NCI-H82 treated with DMSO at 0.1 percent for 48 hours (cell line): ENCODE measurements around the gene VPS13C.
A peak's percentile ranks its signal among the peaks of the same experiment; 100 is the strongest.
"Not testable (repeated sequence)": the region's sequence is repeated elsewhere in the genome, so short reads cannot be mapped to it uniquely, and the experiment has no call there.

Experiments
- DNase-seq: peaks from one replicate; lab custom pipeline; 2025; ENCODE audit not compliant: unreplicated experiment; lab: John Stamatoyannopoulos, UW

VPS13C gene

GRCh38 chr15:62046078-62046743 is 14.0 kb downstream of the VPS13C start:
- no peak for DNase-seq

GRCh38 chr15:62035256-62035924 is 24.9 kb downstream of the VPS13C start:
- DNase-seq = no peak

- no peak for DNase-seq
Observed at GRCh38 chr15:62027916-62028315, 32.3 kb downstream of the VPS13C start.

- DNase-seq = no peak
Observed at GRCh38 chr15:62027263-62027565, 33.0 kb downstream of the VPS13C start.

- DNase-seq = no peak
Observed at GRCh38 chr15:62026487-62027262, 33.6 kb downstream of the VPS13C start.

GRCh38 chr15:62021991-62022600 is 38.2 kb downstream of the VPS13C start:
- no peak for DNase-seq

GRCh38 chr15:62020576-62021160 is 39.6 kb downstream of the VPS13C start:
- DNase-seq = no peak

GRCh38 chr15:62005354-62005753 is 54.9 kb downstream of the VPS13C start:
- not testable (repeated sequence) for DNase-seq

GRCh38 chr15:61997786-61998185 is 62.5 kb downstream of the VPS13C start:
- no peak for DNase-seq

- no peak for DNase-seq
Observed at GRCh38 chr15:61996056-61996635, 64.1 kb downstream of the VPS13C start.

- no peak for DNase-seq
Observed at GRCh38 chr15:61994216-61994615, 66.0 kb downstream of the VPS13C start.

GRCh38 chr15:61992518-61992917 is 67.7 kb downstream of the VPS13C start:
- no peak for DNase-seq

GRCh38 chr15:61989667-61990066 is 70.6 kb downstream of the VPS13C start:
- no peak for DNase-seq

- DNase-seq = no peak
Observed at GRCh38 chr15:61987824-61988223, 72.4 kb downstream of the VPS13C start.

GRCh38 chr15:61983081-61983480 is 77.2 kb downstream of the VPS13C start:
- DNase-seq = no peak

- no peak for DNase-seq
Observed at GRCh38 chr15:61978225-61978624, 82.0 kb downstream of the VPS13C start.

- DNase-seq = peak; percentile 46
Observed at GRCh38 chr15:61974759-61975158, 85.5 kb downstream of the VPS13C start.

GRCh38 chr15:61974118-61974517 is 86.1 kb downstream of the VPS13C start:
- no peak for DNase-seq

GRCh38 chr15:61951949-61952348 is 108.3 kb downstream of the VPS13C start:
- no peak for DNase-seq

GRCh38 chr15:61946778-61947177 is 113.5 kb downstream of the VPS13C start:
- no peak for DNase-seq

- no peak for DNase-seq
Observed at GRCh38 chr15:61943992-61944391, 116.3 kb downstream of the VPS13C start.
